ENCODE results near the gene FOS.

DNA sequence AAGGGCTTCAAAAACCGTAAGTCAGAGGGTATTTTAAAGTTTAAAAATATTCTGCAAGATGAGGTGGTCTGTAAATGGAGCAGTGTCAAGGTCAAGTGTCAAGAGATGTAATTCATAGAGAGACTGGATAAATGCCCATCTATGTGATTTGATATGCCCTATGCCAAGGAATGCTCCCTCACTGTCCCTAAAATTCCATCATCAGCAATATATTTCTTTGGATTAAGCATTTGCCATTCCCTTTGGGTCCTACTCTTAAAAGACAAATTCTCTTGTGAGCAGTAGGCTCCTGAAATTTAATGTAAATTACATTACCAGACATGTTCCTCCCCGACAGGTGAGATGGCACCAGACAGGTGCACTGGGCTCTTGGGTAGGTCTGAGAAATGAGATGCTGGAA lies 16.0 kb upstream of the FOS start:
- TF ChIP-seq ZNF565 (CRISPR knock-in tag; conservative IDR thresholded peaks at IDR 0.05; ENCODE audit: low read depth) (no peak), RARB (CRISPR knock-in tag; IDR thresholded peaks at IDR 0.05) (no peak), OSR1 (CRISPR knock-in tag; IDR thresholded peaks at IDR 0.05) (no peak), ZNF70 (CRISPR knock-in tag; IDR thresholded peaks at IDR 0.05) (no peak), GLIS3 (CRISPR knock-in tag; IDR thresholded peaks at IDR 0.05) (no peak), ARNTL (CRISPR knock-in tag; IDR thresholded peaks at IDR 0.05; ENCODE audit: borderline replicate concordance, low read depth) (no peak), SNAI2 (CRISPR knock-in tag; IDR thresholded peaks at IDR 0.05) (no peak), ZNF8 (CRISPR knock-in tag; IDR thresholded peaks at IDR 0.05) (no peak)
- TF ChIP-seq, protein P1, sequence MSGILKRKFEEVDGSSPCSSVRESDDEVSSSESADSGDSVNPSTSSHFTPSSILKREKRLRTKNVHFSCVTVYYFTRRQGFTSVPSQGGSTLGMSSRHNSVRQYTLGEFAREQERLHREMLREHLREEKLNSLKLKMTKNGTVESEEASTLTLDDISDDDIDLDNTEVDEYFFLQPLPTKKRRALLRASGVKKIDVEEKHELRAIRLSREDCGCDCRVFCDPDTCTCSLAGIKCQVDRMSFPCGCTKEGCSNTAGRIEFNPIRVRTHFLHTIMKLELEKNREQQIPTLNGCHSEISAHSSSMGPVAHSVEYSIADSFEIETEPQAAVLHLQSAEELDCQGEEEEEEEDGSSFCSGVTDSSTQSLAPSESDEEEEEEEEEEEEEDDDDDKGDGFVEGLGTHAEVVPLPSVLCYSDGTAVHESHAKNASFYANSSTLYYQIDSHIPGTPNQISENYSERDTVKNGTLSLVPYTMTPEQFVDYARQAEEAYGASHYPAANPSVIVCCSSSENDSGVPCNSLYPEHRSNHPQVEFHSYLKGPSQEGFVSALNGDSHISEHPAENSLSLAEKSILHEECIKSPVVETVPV (CRISPR knock-in tag; IDR thresholded peaks at IDR 0.05), result no peak
- TF ChIP-seq, protein P2, sequence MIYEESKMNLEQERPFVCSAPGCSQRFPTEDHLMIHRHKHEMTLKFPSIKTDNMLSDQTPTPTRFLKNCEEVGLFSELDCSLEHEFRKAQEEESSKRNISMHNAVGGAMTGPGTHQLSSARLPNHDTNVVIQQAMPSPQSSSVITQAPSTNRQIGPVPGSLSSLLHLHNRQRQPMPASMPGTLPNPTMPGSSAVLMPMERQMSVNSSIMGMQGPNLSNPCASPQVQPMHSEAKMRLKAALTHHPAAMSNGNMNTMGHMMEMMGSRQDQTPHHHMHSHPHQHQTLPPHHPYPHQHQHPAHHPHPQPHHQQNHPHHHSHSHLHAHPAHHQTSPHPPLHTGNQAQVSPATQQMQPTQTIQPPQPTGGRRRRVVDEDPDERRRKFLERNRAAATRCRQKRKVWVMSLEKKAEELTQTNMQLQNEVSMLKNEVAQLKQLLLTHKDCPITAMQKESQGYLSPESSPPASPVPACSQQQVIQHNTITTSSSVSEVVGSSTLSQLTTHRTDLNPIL (CRISPR knock-in tag; IDR thresholded peaks at IDR 0.05; ENCODE audit: low read depth), result no peak

Data from SK-N-SH treated with all-trans-retinoic acid at 6 μM for 48 hours (cell line).